ENCODE results near the gene MIA2.

The MIA2 gene

DNA sequence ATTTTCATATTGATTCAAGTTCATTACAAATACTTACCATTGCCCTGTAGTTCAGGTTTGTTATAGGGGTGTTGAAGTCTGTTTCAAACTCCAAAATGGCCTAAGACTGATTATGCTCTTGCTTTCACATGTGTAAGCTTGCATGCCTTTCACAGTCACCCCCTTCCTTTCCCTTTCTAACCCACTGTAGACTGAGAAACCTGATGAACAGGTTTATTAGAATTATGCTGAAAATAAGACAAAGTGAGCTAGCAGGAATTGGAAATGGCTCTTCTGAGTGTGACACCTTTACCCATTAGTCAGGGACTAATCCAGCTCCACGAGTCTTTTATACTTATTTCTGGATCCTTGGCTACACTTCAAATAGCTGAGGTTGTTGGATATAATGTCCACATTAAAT, 159.6 kb downstream of the MIA2 start:
- no peak for DNase-seq

- DNase-seq = no peak
Measured at GRCh38 chr14:39395555-39396254, 162.0 kb downstream of the MIA2 start.

DNA sequence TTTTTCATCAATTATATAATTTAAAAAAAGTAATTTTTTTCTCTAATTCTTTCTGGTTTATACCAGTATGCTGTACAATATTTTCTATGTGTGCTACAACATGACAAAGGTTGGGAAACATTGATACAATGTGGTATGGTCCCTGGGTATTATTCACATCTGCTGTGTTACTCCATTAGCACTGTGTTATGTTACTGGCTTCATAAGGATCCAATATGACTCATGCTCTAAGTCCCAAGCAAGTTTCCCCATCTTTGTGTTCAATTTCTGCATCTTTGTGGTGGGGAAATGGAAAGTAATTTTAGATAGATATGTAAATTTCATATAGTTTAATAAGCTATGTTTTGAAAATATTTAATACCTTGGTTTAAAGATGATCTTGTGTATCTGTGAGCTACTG, 162.7 kb downstream of the MIA2 start:
- DNase-seq = no peak

DNA sequence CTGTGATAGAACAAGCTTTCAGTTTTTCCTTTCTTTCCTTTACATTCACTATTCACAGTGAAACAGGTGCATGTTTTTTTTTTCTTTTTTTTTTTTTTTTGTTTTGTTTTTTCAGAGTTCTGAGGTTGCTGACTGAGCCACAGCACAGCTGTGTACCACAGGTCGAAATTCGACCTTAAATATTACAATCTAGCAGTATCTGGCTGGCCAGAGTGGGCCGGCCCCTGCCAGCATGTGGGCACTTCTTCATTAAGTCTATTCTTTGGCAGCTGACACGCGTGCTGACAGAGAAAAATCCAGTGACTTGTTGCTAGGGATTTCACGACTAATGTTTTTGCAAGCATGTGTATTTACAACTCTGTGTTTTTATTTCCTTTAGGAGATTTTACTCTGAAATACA, 164.7 kb downstream of the MIA2 start:
- no peak for DNase-seq

DNA sequence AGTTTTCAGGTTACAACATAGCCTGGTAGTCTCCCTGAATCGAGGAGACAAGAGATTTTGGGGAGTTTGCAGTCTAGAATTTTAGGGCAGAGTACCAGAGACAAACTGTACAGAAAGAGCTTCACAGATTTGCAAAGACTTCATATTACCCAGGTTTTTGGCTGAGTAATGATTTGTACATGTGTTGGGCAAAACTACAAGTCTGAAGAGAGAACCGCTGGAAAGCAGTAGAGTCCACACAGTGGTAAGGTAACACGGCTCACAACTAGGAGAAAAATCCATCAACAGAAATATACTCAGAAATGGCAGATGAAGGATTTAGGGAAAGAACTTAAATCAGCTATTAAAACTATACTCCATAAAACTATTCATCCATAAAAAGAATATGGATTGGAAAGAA, 172.8 kb downstream of the MIA2 start:
- no peak for DNase-seq

GRCh38 chr14:39416072-39416471, 182.4 kb downstream of the MIA2 start:
- no peak for DNase-seq

DNA sequence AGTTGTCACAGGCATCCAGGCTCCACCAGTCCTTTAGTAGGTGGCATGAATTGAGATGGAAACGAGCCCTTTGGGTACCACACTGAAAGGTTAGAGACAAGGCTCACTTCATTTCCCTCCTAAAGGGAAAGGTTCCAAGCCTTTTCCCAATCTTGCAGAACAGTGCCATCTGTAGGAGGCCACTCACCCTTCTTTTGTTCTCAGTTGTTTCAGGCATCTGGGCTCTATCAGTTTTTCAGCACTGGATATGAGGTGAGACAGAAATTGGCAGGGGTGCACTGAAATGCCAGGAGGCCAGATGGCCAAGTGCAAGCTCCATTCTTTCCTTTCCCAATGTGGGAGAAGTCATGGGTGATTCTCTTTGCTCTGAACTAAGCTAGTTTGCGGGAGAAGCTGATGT, 183.3 kb downstream of the MIA2 start:
- no peak for DNase-seq

- DNase-seq = no peak
Measured at GRCh38 chr14:39419272-39419671, 185.6 kb downstream of the MIA2 start.

GRCh38 chr14:39422243-39422642, 188.5 kb downstream of the MIA2 start:
- DNase-seq = no peak

DNA sequence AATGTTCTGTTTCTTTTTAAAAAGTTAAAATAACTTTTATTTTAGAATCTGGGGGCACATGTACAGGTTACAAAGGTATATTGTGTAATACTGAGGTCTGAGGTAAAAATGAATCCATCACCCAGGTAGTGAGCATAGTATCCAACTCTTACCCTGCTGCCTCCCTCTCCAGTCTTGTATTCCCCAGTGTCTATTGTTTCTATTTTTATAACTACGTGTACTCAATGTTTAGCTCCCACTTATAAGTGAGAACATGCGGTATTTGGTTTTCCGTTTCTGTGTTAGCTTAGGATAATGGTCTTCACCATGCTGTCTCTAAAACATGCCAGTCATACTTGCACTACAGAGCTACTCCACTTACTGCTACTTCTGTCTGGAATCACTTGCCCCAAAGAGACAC, 190.1 kb downstream of the MIA2 start:
- DNase-seq = no peak

DNA sequence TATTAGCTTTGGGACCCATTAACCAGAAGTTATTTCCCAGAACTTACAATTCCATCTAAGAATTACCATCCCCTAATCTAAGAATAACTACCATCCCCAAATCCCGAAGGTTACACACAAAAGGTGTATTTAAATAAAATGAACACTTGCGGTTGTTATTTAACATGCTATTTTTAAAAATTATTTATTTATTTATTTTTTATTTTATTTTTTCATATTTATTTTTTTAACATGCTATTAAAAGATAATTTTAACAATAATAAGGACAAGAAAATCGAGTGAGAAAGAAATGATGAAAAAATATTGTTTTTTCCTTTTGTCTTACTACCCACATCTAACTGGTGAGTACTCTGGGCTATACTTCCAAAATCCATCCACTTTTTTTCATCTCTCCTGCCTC, 192.2 kb downstream of the MIA2 start:
- no peak for DNase-seq

DNA sequence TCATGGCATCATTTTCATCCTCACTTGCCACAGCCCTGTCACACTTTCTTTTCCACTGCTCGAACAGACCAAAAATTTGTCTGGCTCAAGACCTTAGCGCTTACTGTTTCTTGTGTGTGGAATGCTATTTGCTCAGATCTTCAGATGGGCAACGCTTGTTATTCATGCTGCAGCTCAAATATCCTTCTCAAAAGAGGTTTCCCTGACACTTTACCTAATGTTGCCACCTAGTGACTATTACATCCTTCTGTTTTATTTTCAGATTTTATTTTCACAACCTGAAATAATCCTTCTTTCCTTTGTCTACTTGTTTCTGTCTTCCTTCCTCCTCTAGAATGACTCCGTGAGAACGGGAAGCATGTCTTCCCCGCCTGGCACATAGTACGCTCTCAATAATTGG, 192.9 kb downstream of the MIA2 start:
- no peak for DNase-seq

- no peak for DNase-seq
Measured at GRCh38 chr14:39428118-39428517, 194.4 kb downstream of the MIA2 start.

GRCh38 chr14:39430762-39431415, 197.2 kb downstream of the MIA2 start:
- DNase-seq = no peak

- peak; percentile 63 for DNase-seq
Measured at GRCh38 chr14:39431416-39432178, 197.9 kb downstream of the MIA2 start.

- DNase-seq = peak; percentile 99
Measured at GRCh38 chr14:39432179-39432618, 198.5 kb downstream of the MIA2 start, which contains the start of gene FBXO33. FBXO33 (minus strand) TSS chr14:39432433; CDS start chr14:39432162, 271 bp downstream.

DNA sequence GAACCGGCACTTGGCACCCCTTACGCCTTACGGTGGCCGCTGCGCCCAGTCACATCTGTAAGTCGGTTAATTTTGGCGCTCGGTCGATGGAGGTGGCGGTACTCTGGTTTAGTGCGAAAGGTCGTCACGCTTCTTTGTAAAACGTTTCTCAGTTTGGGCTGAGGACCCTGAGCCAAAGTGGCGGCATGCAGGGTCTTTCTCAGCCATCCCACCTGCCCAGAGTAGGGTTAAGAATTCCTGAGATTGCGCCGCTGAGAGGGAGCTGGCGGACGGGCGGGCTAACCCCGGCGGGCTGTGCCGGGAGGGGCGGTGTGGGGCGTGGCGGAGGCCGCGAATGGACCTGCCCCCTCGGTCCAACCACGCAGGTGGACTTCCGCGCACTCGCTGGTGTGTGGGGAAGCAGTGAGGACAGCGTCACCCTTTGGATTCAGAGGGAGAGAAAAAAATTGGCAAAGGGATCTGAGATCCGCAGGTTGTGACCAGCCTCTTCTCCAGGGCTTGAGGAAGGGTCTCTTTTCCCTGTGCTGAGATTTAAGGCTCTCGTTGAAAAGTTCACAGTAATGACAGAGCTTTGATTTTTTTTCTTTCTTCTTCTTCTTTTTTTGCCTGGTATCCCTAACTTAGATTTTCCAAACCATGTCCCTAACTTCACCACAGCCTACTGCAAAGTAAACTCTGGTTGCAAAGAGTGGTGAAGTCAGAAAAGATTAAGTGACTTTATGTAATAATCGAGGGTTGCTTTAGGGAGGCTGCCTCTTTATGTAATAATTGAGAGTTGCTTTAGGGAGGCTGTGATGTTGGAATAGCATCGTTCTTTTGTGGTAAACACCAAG, 199.1 kb downstream of the MIA2 start:
- peak; percentile 92 for DNase-seq

- DNase-seq = no peak
Measured at GRCh38 chr14:39433452-39433813, 199.7 kb downstream of the MIA2 start.

- no peak for DNase-seq
Measured at GRCh38 chr14:39434401-39434800, 200.7 kb downstream of the MIA2 start.

GRCh38 chr14:39435241-39435640, 201.5 kb downstream of the MIA2 start:
- no peak for DNase-seq
